HL-60 (cell line): ENCODE measurements around the gene SMAD5.

ENCODE experiments used
- DNase-seq, 2 experiments: peaks; one replicate each; pipeline ENCODE4 v3.0.0-alpha.2; 2010 to 2020; ENCODE audit warnings: low read depth in 1 of 2, low spot score in 1 of 2
- H3K27ac ChIP-seq: fragments of 250-450 bp; sonication (Bioruptor Pico); replicated peaks from 2 replicates; pipeline ENCODE4 v1.5.1; 2020; ENCODE audit warnings: mild to moderate bottlenecking, moderate library complexity
- H3K27me3 ChIP-seq: fragments of 250-450 bp; sonication (Bioruptor Pico); 2 replicates; pipeline ENCODE4 v1.5.1; 2021; ENCODE audit warnings: mild to moderate bottlenecking, moderate library complexity; ENCODE audit not compliant: insufficient read depth, poor library complexity, severe bottlenecking
- H3K4me3 ChIP-seq: replicated peaks from 2 replicates; pipeline ENCODE4 v1.5.1; 2011; ENCODE audit warnings: mild to moderate bottlenecking, control low read depth, low read length; ENCODE audit not compliant: insufficient read depth
- GABPA ChIP-seq: IDR thresholded peaks from 2 replicates; pipeline ENCODE4 v1.6.1; 2012; ENCODE audit warnings: low read depth
- POLR2AphosphoS5 ChIP-seq: IDR thresholded peaks from 2 replicates; pipeline ENCODE4 v1.6.1; 2012; ENCODE audit warnings: low read depth
- SPI1 ChIP-seq: IDR thresholded peaks from 2 replicates; pipeline ENCODE4 v1.6.1; 2012; ENCODE audit warnings: low read depth, mild to moderate bottlenecking, borderline replicate concordance
- TF ChIP-seq, protein P1 (sequence below): IDR thresholded peaks from one replicate; pipeline ENCODE4 v1.5.1; 2011; ENCODE audit warnings: low read length, control low read depth, inconsistent platforms; ENCODE audit not compliant: insufficient read depth
- TF ChIP-seq, protein P2 (sequence below): IDR thresholded peaks from 2 replicates; pipeline ENCODE4 v1.6.1; 2012; ENCODE audit warnings: low read depth; ENCODE audit not compliant: insufficient replicate concordance

The SMAD5 gene

DNA sequence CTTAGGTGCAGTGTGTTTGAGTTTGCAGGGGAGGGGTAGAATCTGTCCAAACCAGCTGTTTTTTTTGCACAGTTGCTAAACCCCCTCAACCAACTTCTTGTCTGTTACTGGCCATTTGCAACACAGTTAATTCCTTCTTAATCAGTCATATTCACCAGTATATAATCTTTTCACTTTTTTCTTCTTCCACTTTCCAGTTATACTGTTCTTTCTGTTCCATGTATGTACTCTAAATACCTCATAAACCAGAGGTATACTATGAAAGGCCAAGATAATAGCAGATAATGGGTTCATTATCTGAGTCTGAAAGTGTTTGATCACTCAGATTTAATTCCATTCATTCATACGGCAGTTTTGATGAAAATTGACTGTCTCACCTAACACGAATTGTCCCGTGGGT lies 11.1 kb downstream of the SMAD5 start:
- H3K27me3 ChIP-seq = no peaks in the 10 kb centered on the region
- no peak overlapping the region for H3K4me3 ChIP-seq
- DNase-seq = no peak
- TF ChIP-seq, protein P1, sequence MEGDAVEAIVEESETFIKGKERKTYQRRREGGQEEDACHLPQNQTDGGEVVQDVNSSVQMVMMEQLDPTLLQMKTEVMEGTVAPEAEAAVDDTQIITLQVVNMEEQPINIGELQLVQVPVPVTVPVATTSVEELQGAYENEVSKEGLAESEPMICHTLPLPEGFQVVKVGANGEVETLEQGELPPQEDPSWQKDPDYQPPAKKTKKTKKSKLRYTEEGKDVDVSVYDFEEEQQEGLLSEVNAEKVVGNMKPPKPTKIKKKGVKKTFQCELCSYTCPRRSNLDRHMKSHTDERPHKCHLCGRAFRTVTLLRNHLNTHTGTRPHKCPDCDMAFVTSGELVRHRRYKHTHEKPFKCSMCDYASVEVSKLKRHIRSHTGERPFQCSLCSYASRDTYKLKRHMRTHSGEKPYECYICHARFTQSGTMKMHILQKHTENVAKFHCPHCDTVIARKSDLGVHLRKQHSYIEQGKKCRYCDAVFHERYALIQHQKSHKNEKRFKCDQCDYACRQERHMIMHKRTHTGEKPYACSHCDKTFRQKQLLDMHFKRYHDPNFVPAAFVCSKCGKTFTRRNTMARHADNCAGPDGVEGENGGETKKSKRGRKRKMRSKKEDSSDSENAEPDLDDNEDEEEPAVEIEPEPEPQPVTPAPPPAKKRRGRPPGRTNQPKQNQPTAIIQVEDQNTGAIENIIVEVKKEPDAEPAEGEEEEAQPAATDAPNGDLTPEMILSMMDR = no peak
- TF ChIP-seq SPI1 = no peak
- TF ChIP-seq POLR2AphosphoS5 = no peak
- TF ChIP-seq GABPA = no peak
- TF ChIP-seq, protein P2, sequence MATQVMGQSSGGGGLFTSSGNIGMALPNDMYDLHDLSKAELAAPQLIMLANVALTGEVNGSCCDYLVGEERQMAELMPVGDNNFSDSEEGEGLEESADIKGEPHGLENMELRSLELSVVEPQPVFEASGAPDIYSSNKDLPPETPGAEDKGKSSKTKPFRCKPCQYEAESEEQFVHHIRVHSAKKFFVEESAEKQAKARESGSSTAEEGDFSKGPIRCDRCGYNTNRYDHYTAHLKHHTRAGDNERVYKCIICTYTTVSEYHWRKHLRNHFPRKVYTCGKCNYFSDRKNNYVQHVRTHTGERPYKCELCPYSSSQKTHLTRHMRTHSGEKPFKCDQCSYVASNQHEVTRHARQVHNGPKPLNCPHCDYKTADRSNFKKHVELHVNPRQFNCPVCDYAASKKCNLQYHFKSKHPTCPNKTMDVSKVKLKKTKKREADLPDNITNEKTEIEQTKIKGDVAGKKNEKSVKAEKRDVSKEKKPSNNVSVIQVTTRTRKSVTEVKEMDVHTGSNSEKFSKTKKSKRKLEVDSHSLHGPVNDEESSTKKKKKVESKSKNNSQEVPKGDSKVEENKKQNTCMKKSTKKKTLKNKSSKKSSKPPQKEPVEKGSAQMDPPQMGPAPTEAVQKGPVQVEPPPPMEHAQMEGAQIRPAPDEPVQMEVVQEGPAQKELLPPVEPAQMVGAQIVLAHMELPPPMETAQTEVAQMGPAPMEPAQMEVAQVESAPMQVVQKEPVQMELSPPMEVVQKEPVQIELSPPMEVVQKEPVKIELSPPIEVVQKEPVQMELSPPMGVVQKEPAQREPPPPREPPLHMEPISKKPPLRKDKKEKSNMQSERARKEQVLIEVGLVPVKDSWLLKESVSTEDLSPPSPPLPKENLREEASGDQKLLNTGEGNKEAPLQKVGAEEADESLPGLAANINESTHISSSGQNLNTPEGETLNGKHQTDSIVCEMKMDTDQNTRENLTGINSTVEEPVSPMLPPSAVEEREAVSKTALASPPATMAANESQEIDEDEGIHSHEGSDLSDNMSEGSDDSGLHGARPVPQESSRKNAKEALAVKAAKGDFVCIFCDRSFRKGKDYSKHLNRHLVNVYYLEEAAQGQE = no peak
- no peak overlapping the region for H3K27ac ChIP-seq

DNA sequence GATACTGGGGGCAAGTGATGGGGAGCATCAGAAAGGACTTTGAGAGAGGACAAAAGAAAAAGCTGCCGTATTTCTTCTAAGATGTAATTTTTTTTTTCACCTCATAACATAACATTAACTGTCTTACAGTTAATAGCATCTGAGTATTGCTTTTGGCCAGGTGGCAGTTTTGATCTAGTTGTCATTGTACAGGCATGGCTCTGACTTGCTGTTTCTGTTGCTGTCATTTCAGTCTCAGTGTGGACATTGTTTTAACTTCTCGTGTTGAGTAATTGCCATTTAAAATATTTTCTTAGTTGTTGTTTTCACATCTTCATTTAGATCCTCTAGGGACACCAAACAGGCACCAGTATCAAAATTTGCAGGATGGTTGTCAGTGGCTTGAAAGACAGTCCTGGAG lies 12.4 kb downstream of the SMAD5 start:
- TF ChIP-seq SPI1 = no peak
- no peak for TF ChIP-seq GABPA
- TF ChIP-seq POLR2AphosphoS5 = no peak
- TF ChIP-seq, protein P1 = no peak
- TF ChIP-seq, protein P2 = no peak
- no peak overlapping the region for H3K27ac ChIP-seq

DNA sequence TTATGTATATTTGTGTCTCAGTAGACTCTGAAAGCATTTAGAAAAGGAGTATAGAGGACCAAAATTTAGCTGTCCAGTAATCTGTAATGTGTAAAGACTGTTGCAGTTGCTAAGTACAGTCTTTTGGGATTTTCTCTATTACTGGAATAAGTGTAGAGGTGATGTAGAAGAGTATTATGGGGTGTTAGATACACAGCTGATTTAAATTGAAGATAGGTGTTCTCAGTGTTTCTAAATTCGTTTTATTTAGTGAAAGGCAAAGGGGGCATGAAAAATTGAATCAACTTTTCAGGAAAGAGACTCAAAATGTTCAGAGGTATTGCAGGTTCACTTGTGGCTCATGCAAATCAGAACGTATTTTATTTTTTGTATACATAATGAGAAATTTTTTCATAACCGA lies 13.6 kb downstream of the SMAD5 start:
- TF ChIP-seq, protein P1 = no peak
- no peak for TF ChIP-seq POLR2AphosphoS5
- TF ChIP-seq, protein P2 = no peak
- no peak for TF ChIP-seq SPI1
- no peak for TF ChIP-seq GABPA

More for the DNA sequence above, 12.4 kb downstream of the SMAD5 start:
- H3K4me3 ChIP-seq = no peak overlapping the region
- no peaks in the 10 kb centered on the region for H3K27me3 ChIP-seq
- no peak for DNase-seq

More for the DNA sequence above, 13.6 kb downstream of the SMAD5 start:
- no peak for DNase-seq
- Histone ChIP-seq H3K27me3 (no peaks in the 10 kb centered on the region), H3K4me3 (no peak overlapping the region), H3K27ac (no peak overlapping the region)
